Gastroesophageal sphincter (tissue), 4 donors: Measurements from ENCODE around the gene LUC7L2. TPM values are rescaled to one million over a fixed set of nuclear protein-coding genes. Genes with fewer than 3 reads are reported as not detected.
"Not testable (repeated sequence)": the region's sequence is repeated elsewhere in the genome, so short reads cannot be mapped to it uniquely, and the experiment has no call there.

Source experiments
- ATAC-seq: fragments of 150-250 bp; one replicate; pipeline ENCODE4 v1.9.1; 2016; ENCODE audit warnings: mild to moderate bottlenecking, moderate library complexity
- H3K27ac ChIP-seq, 4 donors: fragments of 200-600 bp; sonication (generic) in 3 of 4; 1 replicate in 3 of 4; 2 replicates in 1 of 4; pipeline ENCODE4 v1.5.1; 2016 to 2019
- H3K27me3 ChIP-seq: fragments of 200-600 bp; sonication (generic); one replicate; pipeline ENCODE4 v1.5.1; 2019
- H3K36me3 ChIP-seq, 2 donors: fragments of 200-600 bp; sonication (generic); one replicate each; pipeline ENCODE4 v1.5.1; 2019; ENCODE audit warnings: control low read depth in 1 of 2
- H3K4me1 ChIP-seq, 3 donors: fragments of 200-600 bp; sonication (generic); 1 replicate in 2 of 3; 2 replicates in 1 of 3; pipeline ENCODE4 v1.5.1; 2016 to 2019; ENCODE audit warnings: control low read depth in 2 of 3
- H3K4me3 ChIP-seq, 2 donors: fragments of 200-600 bp; sonication (generic); one replicate each; pipeline ENCODE4 v1.5.1; 2019; ENCODE audit warnings: mild to moderate bottlenecking in 1 of 2, moderate library complexity in 1 of 2
- H3K9me3 ChIP-seq, 3 donors: fragments of 200-600 bp; sonication (generic); one replicate each; pipeline ENCODE4 v1.5.1; 2017 to 2019; ENCODE audit warnings: control low read depth in 2 of 3
- CTCF ChIP-seq, 4 experiments: fragments of 200-600 bp in 2 of 4; fragments of 450-650 bp in 2 of 4; sonication (generic) in 1 of 4; IDR thresholded peaks; one replicate each; pipeline ENCODE4 v1.5.1; 2017 to 2019; ENCODE audit warnings: antibody characterized with exemption in 4 of 4, mild to moderate bottlenecking in 2 of 4, moderate library complexity in 2 of 4
- EP300 ChIP-seq: sonication (generic); formaldehyde crosslinking; IDR thresholded peaks from one replicate; pipeline ENCODE4 v1.6.1; 2017; ENCODE audit warnings: antibody characterized with exemption, mild to moderate bottlenecking
- POLR2A ChIP-seq, 2 donors: fragments of 450-650 bp; IDR thresholded peaks; one replicate each; pipeline ENCODE4 v1.6.1; 2017; ENCODE audit warnings: antibody characterized with exemption in 2 of 2, mild to moderate bottlenecking in 2 of 2, moderate library complexity in 1 of 2
- POLR2AphosphoS5 ChIP-seq: sonication (generic); formaldehyde crosslinking; IDR thresholded peaks from one replicate; pipeline ENCODE4 v1.6.1; 2017; ENCODE audit warnings: antibody characterized with exemption
- WGBS, 2 donors: methylation state at CpG; one replicate each; pipeline ENCODE4 v1.1.5; 2018; ENCODE audit warnings: low coverage in 1 of 2; 5-methylcytosine and 5-hydroxymethylcytosine counted together
- total RNA-seq, 4 donors: library from RNA; depleted of rRNA; stranded (reverse); fragments of >200 nt; gene quantifications; one replicate each; pipeline ENCODE4 v1.1.0, GENCODE V29; 2016

Gene LUC7L2
- total RNA-seq, 4 donors from 2014 or later, result 61.5 to 106 (median 72.6) TPM

GRCh38 chr7:139354729-139355128 is 5.0 kb upstream of the LUC7L2 start:
- H3K4me3 ChIP-seq, result no peak overlapping the region
- 94 to 100% methylated on average over 2 of the region's 2 CpGs for WGBS, 2 donors
- ATAC-seq, result no peak
- H3K4me1 ChIP-seq, result peaks cover 0 to 12% (median 0%) of the 10 kb centered on the region in 3 donors
- TF ChIP-seq EP300 (no peak), POLR2AphosphoS5 (no peak), CTCF (IDR thresholded peaks at IDR 0.05) (no peak), POLR2A (IDR thresholded peaks at IDR 0.05) (no peak)
- H3K36me3 ChIP-seq, result peaks cover 0 to 17% of the 10 kb centered on the region in 2 donors
- H3K27ac ChIP-seq, result no peak overlapping the region
- H3K9me3 ChIP-seq, result no peaks in the 10 kb centered on the region
- no peaks in the 10 kb centered on the region for H3K27me3 ChIP-seq

- no peak overlapping the region for H3K27ac ChIP-seq
- H3K4me1 ChIP-seq, result peaks cover 0 to 12% (median 0%) of the 10 kb centered on the region in 3 donors
- peaks cover 0 to 11% of the 10 kb centered on the region in 2 donors for H3K36me3 ChIP-seq
- TF ChIP-seq POLR2AphosphoS5, result no peak
- no peak for TF ChIP-seq EP300
- TF ChIP-seq POLR2A (IDR thresholded peaks at IDR 0.05), result no peak
- no peak for TF ChIP-seq CTCF (IDR thresholded peaks at IDR 0.05)
- H3K9me3 ChIP-seq, result no peaks in the 10 kb centered on the region
- 93 to 100% methylated on average over 1 of the region's 1 CpG for WGBS, 2 donors
- no peak overlapping the region for H3K4me3 ChIP-seq
- no peak for ATAC-seq
- no peaks in the 10 kb centered on the region for H3K27me3 ChIP-seq
These were observed 4.4 kb upstream of the LUC7L2 start for GRCh38 chr7:139355320-139355719.

GRCh38 chr7:139357729-139358506 is 1.8 kb upstream of the LUC7L2 start:
- H3K27ac ChIP-seq, result peak overlapping the region; percentile 97 to 100 (median 100)

GRCh38 chr7:139358541-139359365 is 941 bp upstream of the LUC7L2 start:
- Histone ChIP-seq H3K27me3 (no peaks in the 10 kb centered on the region), H3K9me3 (no peaks in the 10 kb centered on the region), H3K4me3 (peak overlapping the region; percentile 84), H3K4me1 (peaks cover 0 to 40% (median 7%) of the 10 kb centered on the region in 3 donors), H3K36me3 (no peaks in the 10 kb centered on the region), H3K27ac (peak overlapping the region; percentile 97 to 100 (median 100))
- ATAC-seq, result peak; percentile 6
- no peak for TF ChIP-seq POLR2AphosphoS5
- TF ChIP-seq CTCF (IDR thresholded peaks at IDR 0.05), result no peak
- TF ChIP-seq POLR2A (IDR thresholded peaks at IDR 0.05), result no peak
- no peak for TF ChIP-seq EP300
- 0 to 5% methylated on average over 8 to 15 of the region's 39 CpGs for WGBS, 2 donors

More at GRCh38 chr7:139357729-139358506, 1.8 kb upstream of the LUC7L2 start:
- Histone ChIP-seq H3K4me3 (peak overlapping the region in 1 of 2 donors; percentile 84), H3K4me1 (peaks cover 0 to 32% (median 3%) of the 10 kb centered on the region in 3 donors)
- not testable (repeated sequence) for H3K36me3 ChIP-seq, ATAC-seq, H3K27me3 ChIP-seq, H3K9me3 ChIP-seq
- WGBS, 2 donors, result 87 to 92% methylated on average over 12 to 27 of the region's 27 CpGs

GRCh38 chr7:139360210-139360947 is 685 bp downstream of the LUC7L2 start:
- no peaks in the 10 kb centered on the region for H3K9me3 ChIP-seq
- H3K36me3 ChIP-seq, result peaks cover 0 to 5% of the 10 kb centered on the region in 2 donors
- 0% methylated on average over 6 to 10 of the region's 47 CpGs for WGBS, 2 donors
- H3K27me3 ChIP-seq, result no peaks in the 10 kb centered on the region
- peak overlapping the region; percentile 84 for H3K4me3 ChIP-seq
- peak overlapping the region; percentile 97 to 100 (median 100) for H3K27ac ChIP-seq
- peaks cover under 1 to 56% (median 7%) of the 10 kb centered on the region in 3 donors for H3K4me1 ChIP-seq
- TF ChIP-seq POLR2AphosphoS5 (peak; percentile 69), CTCF (IDR thresholded peaks at IDR 0.05) (no peak)
- peak; percentile 89 for ATAC-seq
